A549 (cell line): ENCODE measurements around the gene CSNK2A3. TPM values are rescaled to one million over a fixed set of nuclear protein-coding genes. Genes with fewer than 3 reads are reported as not detected.
A peak's percentile ranks its signal among the peaks of the same experiment; 100 is the strongest.

ENCODE experiments used
- ATAC-seq, 2 experiments: fragments of 200-7000 bp in 1 of 2; fragments of >200 bp in 1 of 2; cut with Nextera tagmentation in 1 of 2; cut with Tn5 transposase in 1 of 2; 3 replicates each; pipeline versions ENCODE4 v1.8.0 to v1.9.1; 2018 to 2020; ENCODE audit warnings: mild to moderate bottlenecking in 1 of 2, moderate library complexity in 1 of 2
- CTCF ChIA-PET: fragments of 300-600 bp; sonication (Branson Sonifier 250); formaldehyde crosslinking; extraction: SDS; loops from one replicate; lab custom pipeline; 2021; ENCODE audit warnings: antibody characterized with exemption, inconsistent platforms; lab: Yijun Ruan, JAX
- POLR2A ChIA-PET: fragments of 350-600 bp; formaldehyde crosslinking; extraction: SDS; loops from one replicate; lab custom pipeline; 2021; ENCODE audit warnings: antibody characterized with exemption, inconsistent platforms; lab: Yijun Ruan, JAX
- DNase-seq, 2 experiments: peaks; one replicate each; pipeline versions ENCODE4 v3.0.0 to v3.0.0-alpha.2; 2011 to 2016; ENCODE audit warnings: low read depth in 1 of 2, low spot score in 1 of 2
- FAIRE-seq: peaks from 2 replicates; lab custom pipeline; 2011; peaks lifted over from hg19 to GRCh38; lab: Jason Lieb, UNC
- H3K27ac ChIP-seq, 2 experiments: fragments of >200 bp; sonication (Bioruptor Twin); formaldehyde crosslinking; 3 replicates each; pipeline ENCODE4 v1.5.1; 2016 to 2017
- H3K4me1 ChIP-seq: fragments of >200 bp; sonication (Bioruptor Twin); formaldehyde crosslinking; 3 replicates; pipeline ENCODE4 v1.6.1; 2016
- H3K4me2 ChIP-seq: fragments of >200 bp; sonication (Bioruptor Twin); formaldehyde crosslinking; 3 replicates; pipeline ENCODE4 v1.6.1; 2016
- H3K4me3 ChIP-seq: fragments of >200 bp; sonication (Bioruptor Twin); formaldehyde crosslinking; 3 replicates; pipeline ENCODE4 v1.5.1; 2016
- H3K9me3 ChIP-seq: fragments of >200 bp; sonication (Bioruptor Twin); formaldehyde crosslinking; 3 replicates; pipeline ENCODE4 v1.6.1; 2016
- BHLHE40 ChIP-seq: IDR thresholded peaks from 2 replicates; pipeline ENCODE4 v1.6.1; 2012; ENCODE audit warnings: low read depth, low read length, inconsistent platforms
- CHD2 ChIP-seq: fragments of 150-350 bp; IDR thresholded peaks from 2 replicates; pipeline ENCODE4 v1.6.1; 2014; ENCODE audit warnings: low read length; ENCODE audit not compliant: partially characterized antibody
- CTCF ChIP-seq: fragments of >200 bp; sonication (Bioruptor Twin); formaldehyde crosslinking; IDR thresholded peaks from 3 replicates; pipeline ENCODE4 v1.5.1; 2016
- E2F6 ChIP-seq: IDR thresholded peaks from 2 replicates; pipeline ENCODE4 v1.6.1; 2012; ENCODE audit warnings: low read depth, borderline replicate concordance
- EHF ChIP-seq: fragments of 250-450 bp; sonication (Bioruptor Pico); IDR thresholded peaks from 2 replicates; pipeline ENCODE4 v1.5.0; 2020; ENCODE audit warnings: mild to moderate bottlenecking
- EHMT2 ChIP-seq: fragments of 200-600 bp; sonication (generic); IDR thresholded peaks from 2 replicates; pipeline ENCODE4 v1.6.1; 2016; ENCODE audit warnings: antibody characterized with exemption, low read depth, mild to moderate bottlenecking, moderate library complexity
- EP300 ChIP-seq, 2 experiments: fragments of >200 bp; sonication (Bioruptor Twin); formaldehyde crosslinking; IDR thresholded peaks; 2 replicates in 1 of 2; 3 replicates in 1 of 2; pipeline ENCODE4 v1.6.1; 2016 to 2017
- FOXS1 ChIP-seq: fragments of 250-450 bp; sonication (Bioruptor Pico); IDR thresholded peaks from 2 replicates; pipeline ENCODE4 v1.5.0; 2020; ENCODE audit warnings: mild to moderate bottlenecking, moderate library complexity
- GATA3 ChIP-seq: IDR thresholded peaks from 2 replicates; pipeline ENCODE4 v1.6.1; 2012; ENCODE audit warnings: borderline replicate concordance
- HOXA7 ChIP-seq: fragments of 250-450 bp; sonication (Bioruptor Pico); IDR thresholded peaks from 2 replicates; pipeline ENCODE4 v1.5.0; 2020; ENCODE audit warnings: mild to moderate bottlenecking, moderate library complexity
- HOXB13 ChIP-seq: fragments of 250-450 bp; sonication (Bioruptor Pico); IDR thresholded peaks from 2 replicates; pipeline ENCODE4 v1.5.0; 2020; ENCODE audit warnings: low read depth, mild to moderate bottlenecking, moderate library complexity
- KDM1A ChIP-seq: fragments of 200-600 bp; sonication (generic); IDR thresholded peaks from 2 replicates; pipeline ENCODE4 v1.6.1; 2016; ENCODE audit warnings: low read depth, mild to moderate bottlenecking
- MAFK ChIP-seq: fragments of 450-650 bp; IDR thresholded peaks from 2 replicates; pipeline ENCODE4 v1.6.1; 2014; ENCODE audit not compliant: partially characterized antibody
- NFE2L2 ChIP-seq: fragments of 150-350 bp; conservative IDR thresholded peaks from 2 replicates; pipeline ENCODE4 v1.6.1; 2014; ENCODE audit warnings: low read length
- NR3C1 ChIP-seq: fragments of >200 bp; sonication (Bioruptor Twin); formaldehyde crosslinking; IDR thresholded peaks from 3 replicates; pipeline ENCODE4 v1.6.1; 2017
- PBX3 ChIP-seq: IDR thresholded peaks from 2 replicates; pipeline ENCODE4 v1.6.1; 2012
- POLR2A ChIP-seq: IDR thresholded peaks from 2 replicates; pipeline ENCODE4 v1.6.1; 2012; ENCODE audit warnings: mild to moderate bottlenecking, low read length
- RARB ChIP-seq: fragments of 250-450 bp; sonication (Bioruptor Pico); IDR thresholded peaks from 2 replicates; pipeline ENCODE4 v1.8.0; 2021; ENCODE audit warnings: mild to moderate bottlenecking, moderate library complexity
- RCOR1 ChIP-seq: fragments of 150-350 bp; IDR thresholded peaks from 2 replicates; pipeline ENCODE4 v1.6.1; 2014; ENCODE audit warnings: antibody characterized with exemption, low read length, low read depth
- SMC3 ChIP-seq: fragments of >200 bp; sonication (Bioruptor Twin); formaldehyde crosslinking; IDR thresholded peaks from 3 replicates; pipeline ENCODE4 v1.6.1; 2018; ENCODE audit warnings: inconsistent platforms
- SREBF2 ChIP-seq: fragments of 450-650 bp; IDR thresholded peaks from 2 replicates; pipeline ENCODE4 v1.6.1; 2014; ENCODE audit warnings: mild to moderate bottlenecking, moderate library complexity
- TFCP2L1 ChIP-seq: fragments of 250-450 bp; sonication (Bioruptor Pico); IDR thresholded peaks from 2 replicates; pipeline ENCODE4 v1.5.0; 2021; ENCODE audit warnings: mild to moderate bottlenecking
- TP53 ChIP-seq: fragments of 250-450 bp; sonication (Bioruptor Pico); IDR thresholded peaks from 2 replicates; pipeline ENCODE4 v1.5.0; 2021; ENCODE audit warnings: mild to moderate bottlenecking, moderate library complexity
- ZFP36 ChIP-seq: fragments of 450-650 bp; IDR thresholded peaks from 2 replicates; pipeline ENCODE4 v1.6.1; 2014; ENCODE audit warnings: borderline replicate concordance; ENCODE audit not compliant: partially characterized antibody
- ZNF302 ChIP-seq: fragments of 250-450 bp; sonication (Bioruptor Pico); IDR thresholded peaks from 2 replicates; pipeline ENCODE4 v1.9.0; 2021; ENCODE audit warnings: inconsistent platforms, mild to moderate bottlenecking, moderate library complexity
- WGBS: methylation state at CpG from one replicate; pipeline ENCODE4 v1.1.6; 2017; ENCODE audit errors: missing lambda C conversion rate; 5-methylcytosine and 5-hydroxymethylcytosine counted together
- polyA plus RNA-seq, 4 experiments: library from polyadenylated mRNA; depleted of rRNA in 3 of 4; stranded (reverse); fragments of >200 nt; fragmentation: RNase III in 1 of 4; extraction: RNeasy Plus Mini Kit Qiagen cat#74134 plus additional on column Dnase treatment in 1 of 4; gene quantifications; 2 replicates in 3 of 4; 3 replicates in 1 of 4; pipeline ENCODE4 v1.2.3, GENCODE V29; 2011 to 2017
- TF ChIP-seq, protein P1 (sequence below): fragments of >200 bp; sonication (Bioruptor Twin); formaldehyde crosslinking; IDR thresholded peaks from 3 replicates; pipeline ENCODE4 v1.6.1; 2016
- TF ChIP-seq, protein P2 (sequence below): fragments of 150-350 bp; IDR thresholded peaks from 2 replicates; pipeline ENCODE4 v1.6.1; 2014; ENCODE audit warnings: low read depth, mild to moderate bottlenecking, low read length

The CSNK2A3 gene
- polyA plus RNA-seq, 2 of the 4 experiments (the other 2 are of a cell fraction) = 4.4 to 5.7 TPM

DNA sequence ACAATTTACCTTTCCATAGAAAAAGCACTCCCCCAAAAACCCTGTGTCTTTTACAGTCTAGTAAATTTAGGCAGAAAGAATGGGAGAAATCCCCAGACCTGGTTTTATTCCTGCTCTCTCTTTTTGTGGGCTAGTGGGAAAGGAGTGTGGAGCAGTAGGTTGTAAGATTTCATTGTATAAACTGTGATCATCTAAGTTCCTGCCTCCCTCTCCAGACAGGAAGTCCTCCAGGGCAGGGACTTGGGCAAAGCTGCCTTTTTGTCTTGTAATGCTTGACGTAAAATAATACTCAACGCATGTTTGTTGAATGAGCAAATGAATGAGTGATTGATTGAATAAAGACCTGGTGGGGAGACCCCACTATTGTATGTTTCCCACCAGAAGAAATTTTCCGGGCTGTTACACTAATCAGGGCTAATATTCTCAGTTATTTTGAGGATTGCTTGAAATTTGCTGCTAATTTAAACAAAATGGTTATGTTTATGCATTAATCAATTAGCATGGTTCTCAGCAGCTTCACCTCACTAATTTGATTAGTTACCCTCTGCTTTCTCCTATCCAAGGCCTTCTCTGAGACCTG, 36.3 kb downstream of the CSNK2A3 start:
- no peak for ATAC-seq
- H3K27ac ChIP-seq = no peak overlapping the region
- H3K4me2 ChIP-seq = no peak overlapping the region
- no peak overlapping the region for H3K4me3 ChIP-seq
- no peaks in the 10 kb centered on the region for H3K9me3 ChIP-seq
- FAIRE-seq = no peak
- peaks cover 15% of the 10 kb centered on the region for H3K4me1 ChIP-seq
- ChIA-PET CTCF (no interaction called here), POLR2A (no interaction called here)
- TF ChIP-seq SREBF2 (no peak), HOXA7 (CRISPR knock-in tag) (no peak), FOXS1 (CRISPR knock-in tag) (no peak), CHD2 (no peak), E2F6 (no peak), CTCF (no peak), EHMT2 (no peak), TFCP2L1 (CRISPR knock-in tag) (no peak), KDM1A (no peak), TP53 (no peak), ZNF302 (CRISPR knock-in tag) (no peak), ZFP36 (no peak), SMC3 (no peak), RARB (CRISPR knock-in tag) (no peak), GATA3 (no peak), PBX3 (no peak), NR3C1 (no peak), RCOR1 (no peak)
- TF ChIP-seq, protein P1, sequence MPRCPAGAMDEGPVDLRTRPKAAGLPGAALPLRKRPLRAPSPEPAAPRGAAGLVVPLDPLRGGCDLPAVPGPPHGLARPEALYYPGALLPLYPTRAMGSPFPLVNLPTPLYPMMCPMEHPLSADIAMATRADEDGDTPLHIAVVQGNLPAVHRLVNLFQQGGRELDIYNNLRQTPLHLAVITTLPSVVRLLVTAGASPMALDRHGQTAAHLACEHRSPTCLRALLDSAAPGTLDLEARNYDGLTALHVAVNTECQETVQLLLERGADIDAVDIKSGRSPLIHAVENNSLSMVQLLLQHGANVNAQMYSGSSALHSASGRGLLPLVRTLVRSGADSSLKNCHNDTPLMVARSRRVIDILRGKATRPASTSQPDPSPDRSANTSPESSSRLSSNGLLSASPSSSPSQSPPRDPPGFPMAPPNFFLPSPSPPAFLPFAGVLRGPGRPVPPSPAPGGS = no peak
- TF ChIP-seq, protein P2, sequence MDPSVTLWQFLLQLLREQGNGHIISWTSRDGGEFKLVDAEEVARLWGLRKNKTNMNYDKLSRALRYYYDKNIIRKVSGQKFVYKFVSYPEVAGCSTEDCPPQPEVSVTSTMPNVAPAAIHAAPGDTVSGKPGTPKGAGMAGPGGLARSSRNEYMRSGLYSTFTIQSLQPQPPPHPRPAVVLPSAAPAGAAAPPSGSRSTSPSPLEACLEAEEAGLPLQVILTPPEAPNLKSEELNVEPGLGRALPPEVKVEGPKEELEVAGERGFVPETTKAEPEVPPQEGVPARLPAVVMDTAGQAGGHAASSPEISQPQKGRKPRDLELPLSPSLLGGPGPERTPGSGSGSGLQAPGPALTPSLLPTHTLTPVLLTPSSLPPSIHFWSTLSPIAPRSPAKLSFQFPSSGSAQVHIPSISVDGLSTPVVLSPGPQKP = no peak
- no peak for DNase-seq
- 89% methylated on average over 3 of the region's 3 CpGs for WGBS

DNA sequence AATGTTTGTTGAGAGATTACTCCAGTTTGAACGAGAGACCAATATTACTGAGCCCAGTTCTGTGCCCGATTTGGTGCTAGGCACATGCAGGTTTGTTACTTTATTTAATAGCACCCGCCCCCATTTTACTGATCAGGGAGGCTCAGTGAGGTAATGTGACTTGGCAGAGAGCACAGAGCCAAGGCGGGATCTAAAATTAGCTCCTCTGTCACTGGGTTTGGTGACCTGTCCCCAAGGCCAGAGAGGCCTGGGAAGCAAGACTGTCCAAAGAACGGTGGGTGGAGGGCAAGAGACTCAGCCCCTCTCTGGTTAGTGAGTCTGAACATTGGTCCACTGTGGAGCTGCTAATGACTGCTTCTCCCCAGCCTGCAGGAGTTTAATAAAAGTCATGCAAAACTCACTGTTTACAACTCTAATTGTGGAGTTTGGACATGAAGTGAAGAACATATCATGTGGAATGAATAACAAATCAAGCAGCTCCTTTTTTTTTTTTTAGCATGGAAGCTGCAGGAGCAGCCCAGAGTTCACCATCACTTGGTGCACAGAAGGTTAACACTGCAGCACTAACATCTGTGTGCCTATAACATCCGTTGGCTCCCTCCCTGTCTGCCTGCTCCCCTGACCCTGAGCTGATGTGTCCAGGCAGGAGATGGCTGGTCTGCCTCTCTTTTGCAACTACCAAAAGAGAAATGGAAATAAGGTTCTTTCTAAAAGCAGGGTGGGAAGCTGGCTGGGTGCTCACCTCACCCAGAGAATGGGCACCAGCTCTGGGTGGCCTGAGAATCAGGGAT, 39.0 kb downstream of the CSNK2A3 start:
- H3K4me2 ChIP-seq = peak overlapping the region; percentile 31; the same call in 1 of the 3 replicates
- peak overlapping the region; percentile 48 to 77 for H3K27ac ChIP-seq
- 84% methylated on average over 6 of the region's 6 CpGs for WGBS
- no peak overlapping the region for H3K4me3 ChIP-seq
- TF ChIP-seq SREBF2 = no peak
- TF ChIP-seq EHF (CRISPR knock-in tag) = no peak
- TF ChIP-seq NFE2L2 = no peak
- no peak for TF ChIP-seq TFCP2L1 (CRISPR knock-in tag)
- TF ChIP-seq HOXB13 (CRISPR knock-in tag) = no peak
- no peak for TF ChIP-seq POLR2A
- TF ChIP-seq EP300 (IDR thresholded peaks at IDR 0.05) = no peak
- TF ChIP-seq MAFK = no peak
- TF ChIP-seq BHLHE40 = no peak
- peaks cover 15% of the 10 kb centered on the region for H3K4me1 ChIP-seq
- FAIRE-seq (no peak), ATAC-seq (no peak), DNase-seq (no peak)
- H3K9me3 ChIP-seq = no peaks in the 10 kb centered on the region
- POLR2A ChIA-PET = no interaction called here
- CTCF ChIA-PET = interaction anchor here (1.3 to 2.1 kb wide), 2 partner anchors 9 to 473 kb away, joined by 3 to 4 read pairs; no protein-coding TSS in a partner anchor
